ENCODE results near the gene ARID3A.

DNA sequence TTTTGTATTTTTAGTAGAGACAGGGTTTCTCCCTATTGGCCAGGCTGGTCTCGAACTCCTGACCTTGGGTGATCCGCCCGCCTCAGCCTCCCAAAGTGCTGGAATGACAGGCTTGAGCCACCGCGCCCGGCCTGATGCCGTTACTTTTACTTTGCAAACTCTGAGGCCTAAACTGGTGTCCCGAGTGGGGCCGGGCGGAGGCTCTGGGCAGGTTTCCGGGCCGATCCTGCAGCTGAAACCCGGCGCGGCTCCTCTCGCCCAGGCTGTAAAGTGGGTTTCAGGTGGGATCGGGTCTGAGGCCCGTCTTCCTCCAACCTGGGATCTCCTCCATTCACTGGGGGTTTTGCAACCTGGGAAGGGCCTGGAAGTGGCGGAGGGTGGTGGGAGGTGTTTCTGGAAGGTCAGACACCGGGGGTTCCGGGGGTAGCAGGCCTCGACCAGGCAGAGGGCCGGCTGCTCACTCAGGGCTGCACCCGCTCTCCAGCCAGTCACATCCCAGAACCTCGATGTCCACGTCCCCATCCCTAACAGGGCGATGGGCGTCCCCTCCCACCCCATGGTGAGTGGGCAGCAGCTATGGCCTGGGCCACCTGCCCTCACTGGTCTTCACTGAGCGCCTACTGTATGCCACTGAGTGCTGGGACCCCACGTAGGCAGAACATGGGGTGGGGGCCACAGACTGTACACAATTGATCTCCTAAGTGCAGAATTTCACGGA is 37.0 kb downstream of the ARID3A start:
- no peak for TF ChIP-seq EZH2 (optimal IDR thresholded peaks at IDR 0.05; ENCODE audit: low read depth, low read length)
- no peak for TF ChIP-seq CTCF (IDR thresholded peaks at IDR 0.05; ENCODE audit: low read length)

Measured in MM.1S (cell line).